Measurements from ENCODE around the gene ELL. TPM values are rescaled to one million over a fixed set of nuclear protein-coding genes. Genes with fewer than 3 reads are reported as not detected.

The ELL gene
- total RNA-seq, 1 experiment from 2014 or later = 17.0 TPM

DNA sequence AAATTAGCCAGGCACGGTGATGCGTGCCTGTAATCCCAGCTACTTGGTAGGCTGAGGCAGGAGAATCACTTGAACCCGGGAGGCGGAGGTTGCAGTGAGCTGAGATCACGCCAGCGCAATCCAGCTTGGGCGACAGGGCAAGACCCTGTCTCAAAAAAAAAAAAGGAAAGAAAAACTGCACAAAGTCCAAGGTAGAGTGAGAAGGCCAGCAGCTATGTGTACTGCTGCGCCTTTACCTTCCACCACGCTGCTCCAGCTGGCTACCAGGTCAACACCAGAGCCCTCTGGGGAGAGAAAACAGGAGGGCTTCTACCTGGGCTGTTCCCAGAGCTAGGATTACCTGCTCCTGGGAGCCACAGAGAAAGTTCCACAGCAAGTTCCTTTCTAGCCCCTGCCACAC, 3.2 kb downstream of the ELL start:
- H2AFZ ChIP-seq (ENCODE audit: low read length) = no peak overlapping the region
- H4K5ac ChIP-seq (ENCODE audit: insufficient read length, low read depth, low read length) = no peak overlapping the region
- no peak overlapping the region for H4K8ac ChIP-seq (replicated peaks; ENCODE audit: insufficient read length, low read depth, low read length)
- H3K4me3 Mint-ChIP-seq = no peak overlapping the region
- no peak overlapping the region for H3K23ac ChIP-seq (ENCODE audit: insufficient read length, low read depth, low read length)
- no peak overlapping the region for H2BK12ac ChIP-seq (ENCODE audit: insufficient read length, low read depth, low read length)
- no peaks in the 10 kb centered on the region for H3K9me3 ChIP-seq (ENCODE audit: control insufficient read depth, low read depth, low read length)
- no peak overlapping the region for H2BK5ac ChIP-seq (ENCODE audit: insufficient read length, low read length)
- H3K27me3 Mint-ChIP-seq (ENCODE audit: low read depth) = no peaks in the 10 kb centered on the region
- H3K23me2 ChIP-seq (ENCODE audit: insufficient read length, low read depth, low read length, poor library complexity, severe bottlenecking) = peaks cover 12% of the 10 kb centered on the region
- TF ChIP-seq, protein P1, sequence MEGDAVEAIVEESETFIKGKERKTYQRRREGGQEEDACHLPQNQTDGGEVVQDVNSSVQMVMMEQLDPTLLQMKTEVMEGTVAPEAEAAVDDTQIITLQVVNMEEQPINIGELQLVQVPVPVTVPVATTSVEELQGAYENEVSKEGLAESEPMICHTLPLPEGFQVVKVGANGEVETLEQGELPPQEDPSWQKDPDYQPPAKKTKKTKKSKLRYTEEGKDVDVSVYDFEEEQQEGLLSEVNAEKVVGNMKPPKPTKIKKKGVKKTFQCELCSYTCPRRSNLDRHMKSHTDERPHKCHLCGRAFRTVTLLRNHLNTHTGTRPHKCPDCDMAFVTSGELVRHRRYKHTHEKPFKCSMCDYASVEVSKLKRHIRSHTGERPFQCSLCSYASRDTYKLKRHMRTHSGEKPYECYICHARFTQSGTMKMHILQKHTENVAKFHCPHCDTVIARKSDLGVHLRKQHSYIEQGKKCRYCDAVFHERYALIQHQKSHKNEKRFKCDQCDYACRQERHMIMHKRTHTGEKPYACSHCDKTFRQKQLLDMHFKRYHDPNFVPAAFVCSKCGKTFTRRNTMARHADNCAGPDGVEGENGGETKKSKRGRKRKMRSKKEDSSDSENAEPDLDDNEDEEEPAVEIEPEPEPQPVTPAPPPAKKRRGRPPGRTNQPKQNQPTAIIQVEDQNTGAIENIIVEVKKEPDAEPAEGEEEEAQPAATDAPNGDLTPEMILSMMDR (conservative IDR thresholded peaks at IDR 0.05) = no peak
- DNase-seq = no peak
- H2AK5ac ChIP-seq (ENCODE audit: insufficient read length, low read length) = no peak overlapping the region
- no CpG with 5 or more reads among the region's 9 CpGs for WGBS (ENCODE audit: extremely low coverage, insufficient read length, low lambda C conversion rate)
- H2BK120ac ChIP-seq (ENCODE audit: low read depth, low read length, poor library complexity, severe bottlenecking) = no peak overlapping the region
- H3K56ac ChIP-seq (ENCODE audit: insufficient read length, low read depth, low read length) = no peak overlapping the region
- no peaks in the 10 kb centered on the region for H4K20me1 ChIP-seq (ENCODE audit: control insufficient read depth, insufficient read depth, insufficient read length)
- H3K36me3 Mint-ChIP-seq (ENCODE audit: insufficient read depth in 1 of 3, low read depth in 3 of 3) = no peaks in the 10 kb centered on the region
- no peak overlapping the region for H3K4ac ChIP-seq (ENCODE audit: low read depth, low read length)
- H3K4me2 ChIP-seq (ENCODE audit: insufficient read depth, insufficient read length, low read length) = no peak overlapping the region
- no peak overlapping the region for H3K9ac ChIP-seq (ENCODE audit: extremely low read depth, insufficient read length, low read length)
- peak overlapping the region; percentile 14 for H4K91ac ChIP-seq (ENCODE audit: insufficient read length, low read depth, low read length)
- H3K18ac ChIP-seq (ENCODE audit: insufficient read length, low read depth, low read length) = no peak overlapping the region
- no peak overlapping the region for H3K27ac Mint-ChIP-seq
- H3K27ac ChIP-seq (ENCODE audit: insufficient read length, low read depth, low read length) = no peak overlapping the region
- H3K4me1 Mint-ChIP-seq = peaks cover 27 to 31% of the 10 kb centered on the region in 2 experiments
- H3K79me1 ChIP-seq (ENCODE audit: insufficient read depth, low read depth, low read length, poor library complexity, severe bottlenecking) = peaks cover 4% of the 10 kb centered on the region
- H3K14ac ChIP-seq (ENCODE audit: insufficient read depth, low read length) = no peak overlapping the region
- no peak overlapping the region for H2BK20ac ChIP-seq (ENCODE audit: low read depth, low read length, poor library complexity, severe bottlenecking)
- H2BK15ac ChIP-seq (ENCODE audit: low read depth, low read length) = no peak overlapping the region
- H3T11ph ChIP-seq (ENCODE audit: low read length) = no peak overlapping the region
- peaks cover 3% of the 10 kb centered on the region; the same call in 1 of the 2 replicates for H3K4me1 ChIP-seq (ENCODE audit: insufficient read depth, low read length)
- peaks cover 14% of the 10 kb centered on the region for H3K79me2 ChIP-seq (ENCODE audit: insufficient read depth, low read length)
- no peaks in the 10 kb centered on the region for H3K9me3 Mint-ChIP-seq
- no peaks in the 10 kb centered on the region for H3K27me3 ChIP-seq (ENCODE audit: insufficient read depth, low read length)
